Uterus (tissue), 4 donors: ENCODE results near the gene BHLHA15. TPM values are rescaled to one million over a fixed set of nuclear protein-coding genes. Genes with fewer than 3 reads are reported as not detected.

Source experiments
- DNase-seq, 2 donors: peaks; one replicate each; pipeline ENCODE4 v3.0.0-alpha.2; 2019 to 2020
- H3K27ac ChIP-seq, 2 donors: fragments of 200-600 bp; sonication (generic); 1 replicate in 1 of 2; 2 replicates in 1 of 2; pipeline ENCODE4 v1.5.1; 2016 to 2018
- H3K27me3 ChIP-seq, 2 donors: fragments of 200-600 bp; sonication (generic); one replicate each; pipeline ENCODE4 v1.5.1; 2018 to 2019; ENCODE audit warnings: control low read depth in 1 of 2
- H3K36me3 ChIP-seq, 2 donors: fragments of 200-600 bp; sonication (generic); one replicate each; pipeline ENCODE4 v1.5.1; 2019; ENCODE audit warnings: control low read depth in 1 of 2
- H3K4me1 ChIP-seq, 2 donors: fragments of 200-600 bp; sonication (generic); one replicate each; pipeline ENCODE4 v1.5.1; 2018 to 2019; ENCODE audit warnings: control low read depth in 1 of 2
- H3K4me3 ChIP-seq, 2 donors: fragments of 200-600 bp; sonication (generic); 1 replicate in 1 of 2; 2 replicates in 1 of 2; pipeline ENCODE4 v1.5.1; 2018 to 2019; ENCODE audit warnings: mild to moderate bottlenecking in 1 of 2
- H3K9me3 ChIP-seq, 2 donors: fragments of 200-600 bp; sonication (generic); one replicate each; pipeline ENCODE4 v1.5.1; 2019; ENCODE audit warnings: control low read depth in 1 of 2
- CTCF ChIP-seq, 4 experiments: fragments of 200-600 bp in 2 of 4; fragments of 450-650 bp in 2 of 4; sonication (generic) in 2 of 4; IDR thresholded peaks; one replicate each; pipeline ENCODE4 v1.5.1; 2016 to 2019; ENCODE audit warnings: antibody characterized with exemption in 4 of 4, mild to moderate bottlenecking in 2 of 4, moderate library complexity in 1 of 4
- POLR2A ChIP-seq, 2 donors: fragments of 450-650 bp; IDR thresholded peaks; one replicate each; pipeline ENCODE4 v1.6.1; 2016; ENCODE audit warnings: antibody characterized with exemption in 2 of 2, mild to moderate bottlenecking in 1 of 2, moderate library complexity in 1 of 2
- intact Hi-C: fragments of 100-400 bp; cut with DNase I; formaldehyde crosslinking; loops from one replicate; pipeline ENCODE4 v1.15.1; 2023; ENCODE audit warnings: low total_unique reads
- total RNA-seq, 4 donors: library from RNA; depleted of rRNA in 3 of 4; stranded (reverse); fragments of >200 nt in 3 of 4; gene quantifications; one replicate each; pipeline versions ENCODE4 v1.1.0 to v1.2.4, GENCODE V29; 2014 to 2023
- donor health status: DM: yes; HTN: yes; CAD: no.

The BHLHA15 gene
- total RNA-seq, 4 donors from 2014 or later = 0.41 to 1.6 TPM; not detected in 2

GRCh38 chr7:98165827-98166667, 45.2 kb upstream of the BHLHA15 start:
- DNase-seq = no peak
- Histone ChIP-seq H3K27me3 (no peaks in the 10 kb centered on the region), H3K4me1 (no peaks in the 10 kb centered on the region), H3K4me3 (no peak overlapping the region), H3K36me3 (no peaks in the 10 kb centered on the region), H3K27ac (no peak overlapping the region), H3K9me3 (no peaks in the 10 kb centered on the region)
- TF ChIP-seq CTCF (IDR thresholded peaks at IDR 0.05) = peak in 3 of 4 experiments; percentile 9 to 35 (median 23)
- no peak for TF ChIP-seq POLR2A (IDR thresholded peaks at IDR 0.05)
- intact Hi-C loops = loop anchor here (5.0 kb wide), 1 partner anchor 59 kb away; the partner anchor contains the start of gene LMTK2

- no peaks in the 10 kb centered on the region for H3K27me3 ChIP-seq
- no peak overlapping the region for H3K4me3 ChIP-seq
- TF ChIP-seq CTCF (IDR thresholded peaks at IDR 0.05) = no peak
- no peak for TF ChIP-seq POLR2A (IDR thresholded peaks at IDR 0.05)
- no peak overlapping the region for H3K27ac ChIP-seq
- no peaks in the 10 kb centered on the region for H3K9me3 ChIP-seq
- no peaks in the 10 kb centered on the region for H3K4me1 ChIP-seq
- DNase-seq = no peak
- H3K36me3 ChIP-seq = no peaks in the 10 kb centered on the region
- intact Hi-C loops = loop anchor here (5.0 kb wide), 1 partner anchor 59 kb away; the partner anchor contains the start of gene LMTK2
Measured at GRCh38 chr7:98166668-98166970, 44.6 kb upstream of the BHLHA15 start.

- no peaks in the 10 kb centered on the region for H3K9me3 ChIP-seq
- no peaks in the 10 kb centered on the region for H3K36me3 ChIP-seq
- no peak for DNase-seq
- no peaks in the 10 kb centered on the region for H3K27me3 ChIP-seq
- intact Hi-C loops = loop anchor here (5.0 kb wide), 1 partner anchor 60 kb away; the partner anchor contains the start of gene LMTK2
- no peaks in the 10 kb centered on the region for H3K4me1 ChIP-seq
- no peak overlapping the region for H3K4me3 ChIP-seq
- TF ChIP-seq POLR2A (IDR thresholded peaks at IDR 0.05) (no peak), CTCF (IDR thresholded peaks at IDR 0.05) (no peak)
- no peak overlapping the region for H3K27ac ChIP-seq
Measured at GRCh38 chr7:98167653-98168052, 43.6 kb upstream of the BHLHA15 start.

GRCh38 chr7:98168181-98168903, 42.9 kb upstream of the BHLHA15 start:
- no peaks in the 10 kb centered on the region for H3K36me3 ChIP-seq
- no peaks in the 10 kb centered on the region for H3K27me3 ChIP-seq
- intact Hi-C loops = loop anchor here (5.0 kb wide), 1 partner anchor 61 kb away; the partner anchor contains the start of gene LMTK2
- H3K9me3 ChIP-seq = no peaks in the 10 kb centered on the region
- no peak for TF ChIP-seq POLR2A (IDR thresholded peaks at IDR 0.05)
- peak; percentile 73 to 84 (median 80) for TF ChIP-seq CTCF (IDR thresholded peaks at IDR 0.05)
- no peak overlapping the region for H3K4me3 ChIP-seq
- peak; percentile 39 to 66 for DNase-seq
- no peaks in the 10 kb centered on the region for H3K4me1 ChIP-seq
- no peak overlapping the region for H3K27ac ChIP-seq
